Measurements from ENCODE around the gene PYGB.
"Not testable (repeated sequence)": the region's sequence is repeated elsewhere in the genome, so short reads cannot be mapped to it uniquely, and the experiment has no call there.

The PYGB gene

GRCh38 chr20:25314497-25315417 is 66.9 kb downstream of the PYGB start:
- DNase-seq (ENCODE audit: low spot score), result no peak

- no peak for DNase-seq (ENCODE audit: low spot score)
Observed at GRCh38 chr20:25315418-25316210, 67.7 kb downstream of the PYGB start.

- no peak for DNase-seq (ENCODE audit: low spot score)
Observed at GRCh38 chr20:25316506-25317190, 68.8 kb downstream of the PYGB start.

DNA sequence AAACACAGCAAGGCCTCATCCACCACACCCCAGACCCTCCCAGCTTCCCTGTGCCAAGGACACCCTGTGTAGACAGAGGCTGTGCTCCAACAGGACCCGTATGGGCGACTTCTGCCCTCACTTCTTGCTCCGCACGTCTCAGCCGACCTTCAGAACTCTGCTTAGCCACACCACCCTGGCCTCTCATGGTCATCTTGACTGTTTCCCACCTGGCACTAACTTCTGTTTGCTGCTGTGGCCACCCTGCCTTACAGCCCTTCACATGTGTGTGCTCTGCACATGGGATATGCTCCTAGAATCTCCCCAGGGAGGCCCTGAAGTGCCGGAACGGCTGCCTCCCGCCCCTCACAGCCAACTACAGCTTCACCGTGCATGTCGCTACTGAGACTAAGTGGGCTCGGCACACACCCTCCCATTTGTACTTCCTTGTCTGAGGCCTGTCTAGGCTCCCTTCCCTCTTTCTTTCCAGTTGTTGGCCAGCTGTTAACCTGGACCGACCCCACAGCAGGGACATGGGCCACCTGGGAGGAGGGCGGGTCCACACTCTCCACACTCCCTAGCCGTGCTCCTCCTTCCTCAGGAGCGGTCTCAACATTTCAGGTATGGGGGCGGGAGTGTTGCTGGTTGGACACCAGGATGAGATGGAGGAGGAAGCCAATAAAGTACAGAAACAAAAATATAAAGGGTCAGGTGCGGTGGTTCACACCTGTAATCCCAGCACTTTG is 69.6 kb downstream of the PYGB start:
- DNase-seq (ENCODE audit: low spot score), result no peak

DNA sequence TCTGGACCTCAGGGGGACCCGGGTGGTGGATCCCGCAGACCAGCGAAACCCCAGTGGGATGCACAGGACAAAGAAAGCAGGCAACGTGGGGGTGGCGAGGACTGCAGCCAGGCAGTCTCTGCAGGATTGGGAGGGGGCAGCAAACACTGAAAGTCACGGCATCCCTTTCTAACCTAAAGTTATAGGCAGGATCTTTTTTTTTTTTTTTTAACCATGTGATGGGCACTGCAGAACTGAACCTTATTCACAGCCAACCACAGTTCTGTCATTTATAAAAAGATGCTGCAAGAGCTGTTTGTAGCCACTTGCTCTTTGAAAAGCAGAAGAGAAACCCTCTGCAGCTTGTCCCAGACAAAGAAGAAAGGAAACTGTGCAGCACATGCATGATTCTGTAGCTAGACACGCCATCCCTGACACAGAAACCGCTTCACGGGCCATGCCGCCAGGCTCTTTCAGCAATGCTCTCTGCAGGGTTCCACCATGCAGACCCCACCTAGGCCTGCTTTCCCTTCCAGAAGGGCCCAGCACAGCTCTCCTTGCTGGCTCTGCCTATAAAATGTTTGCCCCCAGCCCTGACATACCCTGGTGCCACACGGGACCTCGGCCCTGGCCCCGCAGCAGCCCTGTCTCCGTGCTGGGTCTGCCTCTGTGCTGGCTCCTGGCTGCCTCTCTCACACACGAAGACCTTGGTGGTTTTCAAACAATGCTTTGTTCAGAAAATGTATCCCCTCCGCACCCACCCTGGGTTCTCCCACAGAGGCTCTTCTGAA is 70.8 kb downstream of the PYGB start:
- no peak for DNase-seq (ENCODE audit: low spot score)

- DNase-seq (ENCODE audit: low spot score), result no peak
Observed at GRCh38 chr20:25319241-25320034, 71.6 kb downstream of the PYGB start.

- DNase-seq (ENCODE audit: low spot score), result no peak
Observed at GRCh38 chr20:25320035-25320800, 72.3 kb downstream of the PYGB start.

DNA sequence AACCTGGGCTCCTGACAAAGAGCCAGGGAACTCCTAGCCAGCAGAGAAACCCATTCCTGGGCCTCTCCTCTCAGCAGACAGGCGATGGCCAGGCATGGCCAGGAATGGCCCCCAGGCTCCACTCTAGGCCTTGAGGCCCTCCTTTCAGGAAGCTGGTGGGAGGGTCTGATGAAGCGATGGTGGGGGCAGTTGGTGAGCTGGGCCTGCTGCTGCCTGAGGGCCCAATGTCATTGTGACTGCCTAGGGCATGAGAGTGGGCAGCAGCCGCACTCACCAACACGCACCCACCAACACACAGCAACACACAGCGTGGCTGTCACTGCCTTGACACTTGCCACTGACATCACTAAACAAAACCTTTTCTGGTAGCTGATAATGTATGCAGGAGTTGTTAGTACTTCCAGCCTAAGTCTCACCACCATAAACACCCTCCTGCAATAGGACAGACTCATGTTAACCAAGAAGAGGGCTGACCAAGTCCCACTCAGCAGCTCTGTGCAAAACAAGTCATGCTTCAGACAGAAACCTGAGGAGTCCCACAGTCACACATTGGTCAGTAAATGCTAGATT is 73.5 kb downstream of the PYGB start:
- no peak for DNase-seq (ENCODE audit: low spot score)

GRCh38 chr20:25321991-25322390 is 74.1 kb downstream of the PYGB start:
- no peak for DNase-seq (ENCODE audit: low spot score)

GRCh38 chr20:25323496-25324246 is 75.8 kb downstream of the PYGB start:
- DNase-seq (ENCODE audit: low spot score), result no peak

- DNase-seq (ENCODE audit: low spot score), result no peak
Observed at GRCh38 chr20:25324412-25324811, 76.5 kb downstream of the PYGB start.

- DNase-seq (ENCODE audit: low spot score), result no peak
Observed at GRCh38 chr20:25325073-25325472, 77.2 kb downstream of the PYGB start.

DNA sequence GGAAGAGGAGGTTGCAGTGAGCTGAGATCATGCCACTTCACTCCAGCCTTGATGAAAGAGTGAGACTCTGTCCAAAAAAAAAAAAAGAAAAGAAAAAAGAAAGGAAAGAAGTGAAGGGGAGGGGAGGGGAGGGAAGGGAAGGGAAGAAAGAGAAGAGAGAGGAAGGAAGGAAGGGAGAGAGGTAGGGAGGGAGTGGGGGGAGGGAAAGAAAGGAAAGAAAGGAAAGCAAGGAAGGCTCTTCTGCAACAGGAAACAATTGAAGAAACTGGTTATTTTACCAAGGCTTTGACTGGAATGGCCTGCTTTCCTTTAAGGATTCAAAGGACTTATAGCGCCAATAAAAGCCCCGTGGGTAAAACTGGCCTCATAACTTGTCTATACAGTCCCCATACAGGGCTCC is 78.1 kb downstream of the PYGB start:
- no peak for DNase-seq (ENCODE audit: low spot score)

GRCh38 chr20:25327521-25328235 is 79.8 kb downstream of the PYGB start:
- DNase-seq (ENCODE audit: low spot score), result no peak

- no peak for DNase-seq (ENCODE audit: low spot score)
Observed at GRCh38 chr20:25328954-25329498, 81.1 kb downstream of the PYGB start.

- DNase-seq (ENCODE audit: low spot score), result not testable (repeated sequence)
Observed at GRCh38 chr20:25334972-25335371, 87.1 kb downstream of the PYGB start.

Measured in hepatic stellate cell (primary cell).